GM19035 (cell line): ENCODE data around the gene FNTB.

Experiments
- ATAC-seq: cut with Tn5 transposase; IDR thresholded peaks from one replicate; pipeline ENCODE4 v1.9.1; 2021; ENCODE audit not compliant: unreplicated experiment

The FNTB gene

DNA sequence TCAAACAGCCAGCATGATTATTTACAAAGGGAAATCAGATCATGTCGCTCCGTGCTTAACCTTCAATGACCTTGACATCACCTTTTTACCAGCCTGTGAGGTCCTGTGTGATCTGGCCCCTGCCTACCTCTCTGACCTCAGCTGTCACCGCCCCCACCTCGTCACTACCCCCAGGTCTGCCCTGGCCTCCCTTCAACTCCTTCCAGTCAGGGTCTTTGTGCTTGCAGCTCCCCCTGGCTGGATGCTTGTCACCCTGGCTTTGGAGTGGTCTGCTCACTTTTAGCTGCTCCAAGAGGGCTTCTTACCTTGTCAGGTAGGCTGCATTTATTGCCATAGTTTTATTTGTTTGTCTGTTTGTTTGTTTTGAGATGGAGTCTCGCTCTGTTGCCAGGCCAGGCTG, 123.8 kb downstream of the FNTB start:
- ATAC-seq = no peak
